ENCODE measurements around the gene PAX9. TPM values are rescaled to one million over a fixed set of nuclear protein-coding genes. Genes with fewer than 3 reads are reported as not detected.

The PAX9 gene
- total RNA-seq, 1 experiment from 2014 or later = 5.5 TPM

GRCh38 chr14:36713960-36714703 lies 52.5 kb downstream of the PAX9 start:
- Mint-ChIP-seq H3K4me3 (ENCODE audit: unreplicated experiment) (no peak overlapping the region), H3K27me3 (ENCODE audit: insufficient read depth, unreplicated experiment) (no peaks in the 10 kb centered on the region), H3K27ac (ENCODE audit: low read depth, unreplicated experiment) (peak overlapping the region; percentile 12), H3K36me3 (ENCODE audit: insufficient read depth, unreplicated experiment) (no peaks in the 10 kb centered on the region), H3K9me3 (ENCODE audit: unreplicated experiment) (no peaks in the 10 kb centered on the region), H3K4me1 (ENCODE audit: insufficient read depth, unreplicated experiment) (peaks cover 6% of the 10 kb centered on the region)
- ChIA-PET CTCF (interaction anchor here (0.6 kb wide), 1 partner anchor 633 kb away, joined by 4 read pairs; no protein-coding TSS in a partner anchor), POLR2A (interaction anchor here (1.1 to 1.7 kb wide), 2 partner anchors 11 to 17 kb away, joined by 4 read pairs; no protein-coding TSS in a partner anchor)
- TF ChIP-seq CTCF (IDR thresholded peaks at IDR 0.05; ENCODE audit: unreplicated experiment) = no peak
- BruUV-seq (replicated peaks) = no TSS peak
- intact Hi-C loops (cut with micrococcal nuclease) = no loop called here
- no peak for DNase-seq (ENCODE audit: unreplicated experiment)

- Mint-ChIP-seq H3K36me3 (ENCODE audit: insufficient read depth, unreplicated experiment) (peaks cover 6% of the 10 kb centered on the region), H3K27me3 (ENCODE audit: insufficient read depth, unreplicated experiment) (no peaks in the 10 kb centered on the region), H3K27ac (ENCODE audit: low read depth, unreplicated experiment) (no peak overlapping the region), H3K4me3 (ENCODE audit: unreplicated experiment) (no peak overlapping the region), H3K9me3 (ENCODE audit: unreplicated experiment) (no peaks in the 10 kb centered on the region), H3K4me1 (ENCODE audit: insufficient read depth, unreplicated experiment) (peaks cover 6% of the 10 kb centered on the region)
- BruUV-seq (replicated peaks) = no TSS peak
- no peak for TF ChIP-seq CTCF (IDR thresholded peaks at IDR 0.05; ENCODE audit: unreplicated experiment)
- DNase-seq (ENCODE audit: unreplicated experiment) = no peak
- CTCF ChIA-PET = interaction anchor here (0.6 to 1.1 kb wide), 6 partner anchors 9 to 437 kb away, joined by 3 to 5 read pairs (median 4); no protein-coding TSS in a partner anchor
- intact Hi-C loops (cut with micrococcal nuclease) = no loop called here
- POLR2A ChIA-PET = interaction anchor here (1.4 kb wide), 1 partner anchor 54 kb away, joined by 5 read pairs; no protein-coding TSS in a partner anchor
Measured at GRCh38 chr14:36716614-36717184, 55.0 kb downstream of the PAX9 start.

GRCh38 chr14:36717363-36717762 lies 55.7 kb downstream of the PAX9 start:
- no TSS peak for BruUV-seq (replicated peaks)
- POLR2A ChIA-PET = interaction anchor here (0.6 to 1.8 kb wide), 4 partner anchors 55 to 372 kb away, joined by 3 to 5 read pairs (median 3); partner anchors contain the start of gene PAX9

More at GRCh38 chr14:36717363-36717762, 55.7 kb downstream of the PAX9 start:
- H3K27me3 Mint-ChIP-seq (ENCODE audit: insufficient read depth, unreplicated experiment) = no peaks in the 10 kb centered on the region
- TF ChIP-seq CTCF (IDR thresholded peaks at IDR 0.05; ENCODE audit: unreplicated experiment) = no peak
- no peak for DNase-seq (ENCODE audit: unreplicated experiment)
- H3K9me3 Mint-ChIP-seq (ENCODE audit: unreplicated experiment) = no peaks in the 10 kb centered on the region
- CTCF ChIA-PET = interaction anchor here (0.5 to 1.1 kb wide), 6 partner anchors 10 to 224 kb away, joined by 3 to 5 read pairs (median 3); no protein-coding TSS in a partner anchor
- no peak overlapping the region for H3K4me3 Mint-ChIP-seq (ENCODE audit: unreplicated experiment)
- intact Hi-C loops (cut with micrococcal nuclease) = no loop called here
- no peak overlapping the region for H3K27ac Mint-ChIP-seq (ENCODE audit: low read depth, unreplicated experiment)
- H3K4me1 Mint-ChIP-seq (ENCODE audit: insufficient read depth, unreplicated experiment) = peaks cover 6% of the 10 kb centered on the region
- peaks cover 6% of the 10 kb centered on the region for H3K36me3 Mint-ChIP-seq (ENCODE audit: insufficient read depth, unreplicated experiment)
